ENCODE results near the gene MRFAP1L1. TPM values are rescaled to one million over a fixed set of nuclear protein-coding genes. Genes with fewer than 3 reads are reported as not detected.
A peak's percentile ranks its signal among the peaks of the same experiment; 100 is the strongest.

Gene MRFAP1L1
- total and polyA plus RNA-seq, 11 donors, result 38.2 to 77.2 (median 43.9) TPM

- H3K4me1 ChIP-seq, result peaks cover 0 to 14% (median 6%) of the 10 kb centered on the region in 12 donors
- intact Hi-C loops (cut with DNase I), result no loop called here
- WGBS, 4 donors, result 90 to 97% (median 96%) methylated on average over 9 of the region's 9 CpGs
- H3K27ac ChIP-seq, result no peak overlapping the region
- H3K9me3 ChIP-seq, result no peaks in the 10 kb centered on the region
- ATAC-seq, result no peak
- H3K36me3 ChIP-seq, result peaks cover 0 to under 1% (median 0%) of the 10 kb centered on the region in 9 donors
- TF ChIP-seq CTCF (IDR thresholded peaks at IDR 0.05), result no peak
- no peak for TF ChIP-seq POLR2A (IDR thresholded peaks at IDR 0.05)
- no peak for DNase-seq
- no peak overlapping the region for H3K4me3 ChIP-seq
- peaks cover 0 to 36% (median 7%) of the 10 kb centered on the region in 9 donors for H3K27me3 ChIP-seq
Measured at GRCh38 chr4:6665320-6665654, 44.4 kb downstream of the MRFAP1L1 start.

- WGBS, 4 donors, result 11 to 20% (median 14%) methylated on average over 32 to 55 of the region's 55 CpGs
- Histone ChIP-seq H3K36me3 (no peaks in the 10 kb centered on the region), H3K27me3 (peaks cover 0 to 50% (median 7%) of the 10 kb centered on the region in 9 donors), H3K9me3 (no peaks in the 10 kb centered on the region), H3K4me3 (peak overlapping the region in 11 of 12 donors; percentile 5 to 54 (median 47)), H3K27ac (no peak overlapping the region), H3K4me1 (peaks cover 0 to 20% (median 8%) of the 10 kb centered on the region in 12 donors)
- peak in 3 of 4 donors; percentile 9 to 56 (median 11) for ATAC-seq
- intact Hi-C loops (cut with DNase I), result no loop called here
- DNase-seq, result no peak
- TF ChIP-seq POLR2A (IDR thresholded peaks at IDR 0.05) (no peak), CTCF (IDR thresholded peaks at IDR 0.05) (no peak)
Measured at GRCh38 chr4:6663596-6664393, 45.9 kb downstream of the MRFAP1L1 start.

- DNase-seq (no peak), ATAC-seq (no peak)
- TF ChIP-seq POLR2A (IDR thresholded peaks at IDR 0.05), result no peak
- no peak for TF ChIP-seq CTCF (IDR thresholded peaks at IDR 0.05)
- Histone ChIP-seq H3K27me3 (peaks cover 0 to 57% (median 7%) of the 10 kb centered on the region in 9 donors), H3K4me3 (no peak overlapping the region), H3K36me3 (no peaks in the 10 kb centered on the region), H3K9me3 (no peaks in the 10 kb centered on the region), H3K27ac (no peak overlapping the region), H3K4me1 (peaks cover 0 to 25% (median 9%) of the 10 kb centered on the region in 12 donors)
- intact Hi-C loops (cut with DNase I), result no loop called here
- 89 to 97% (median 96%) methylated on average over 3 of the region's 3 CpGs for WGBS, 4 donors
Measured at GRCh38 chr4:6662591-6662990, 47.1 kb downstream of the MRFAP1L1 start.

- intact Hi-C loops (cut with DNase I), result no loop called here
- TF ChIP-seq POLR2A (IDR thresholded peaks at IDR 0.05) (no peak), CTCF (IDR thresholded peaks at IDR 0.05) (no peak)
- peaks cover 0 to 57% (median 6%) of the 10 kb centered on the region in 9 donors for H3K27me3 ChIP-seq
- H3K9me3 ChIP-seq, result no peaks in the 10 kb centered on the region
- no peak overlapping the region for H3K27ac ChIP-seq
- H3K4me3 ChIP-seq, result no peak overlapping the region
- H3K36me3 ChIP-seq, result no peaks in the 10 kb centered on the region
- ATAC-seq (no peak), DNase-seq (no peak)
- peaks cover 0 to 25% (median 9%) of the 10 kb centered on the region in 12 donors for H3K4me1 ChIP-seq
- 94 to 96% (median 95%) methylated on average over 3 of the region's 3 CpGs for WGBS, 4 donors
Measured at GRCh38 chr4:6660430-6660829, 49.2 kb downstream of the MRFAP1L1 start.

Data from heart left ventricle (tissue), 16 donors.